Fibroblast of villous mesenchyme (primary cell): Measurements from ENCODE around the gene CAMKMT. TPM values are rescaled to one million over a fixed set of nuclear protein-coding genes. Genes with fewer than 3 reads are reported as not detected.

Experiments used
- DNase-seq: peaks from one replicate; pipeline ENCODE4 v3.0.0-alpha.2; 2010; ENCODE audit warnings: low read depth
- H3K4me3 ChIP-seq: 2 replicates; pipeline ENCODE4 v1.5.1; 2011; ENCODE audit warnings: low read depth, mild to moderate bottlenecking, low read length
- total RNA-seq: library from RNA; depleted of rRNA; stranded (reverse); fragments of >200 nt; gene quantifications from 2 replicates; pipeline ENCODE4 v1.2.3, GENCODE V29; 2012
- TF ChIP-seq, protein P1 (sequence below): IDR thresholded peaks from 2 replicates; pipeline ENCODE4 v1.5.1; 2012; ENCODE audit warnings: low read depth, mild to moderate bottlenecking, low read length; ENCODE audit not compliant: insufficient read depth

The CAMKMT gene
- total RNA-seq, 1 donor = 9.9 TPM

DNA sequence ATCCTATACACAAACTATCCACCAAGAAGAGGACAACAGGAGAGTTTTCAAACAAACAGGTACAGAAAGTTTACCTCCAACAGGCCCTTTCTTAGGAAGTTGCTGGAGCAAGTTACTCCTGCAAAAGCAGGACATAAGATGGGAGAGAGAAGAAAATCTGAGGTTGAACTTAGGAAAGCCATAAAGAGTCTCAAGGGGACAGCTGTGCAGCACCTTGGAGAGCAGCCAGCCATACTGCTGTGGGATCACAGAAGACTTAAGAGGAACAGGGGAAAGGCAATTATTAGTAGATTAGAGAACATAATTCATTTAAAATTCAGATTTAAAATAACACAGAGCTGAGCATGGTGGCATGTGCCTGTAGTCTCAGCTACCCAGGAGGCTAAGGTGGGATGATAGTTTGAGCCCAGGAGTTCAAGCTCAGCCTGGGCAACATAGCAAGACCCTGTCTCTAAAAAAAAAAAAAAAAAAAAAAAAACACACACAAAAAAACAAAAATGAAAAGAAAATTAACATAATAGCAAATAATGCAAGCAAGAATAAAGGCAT is 431.6 kb downstream of the CAMKMT start:
- DNase-seq = peak; percentile 49
- TF ChIP-seq, protein P1, sequence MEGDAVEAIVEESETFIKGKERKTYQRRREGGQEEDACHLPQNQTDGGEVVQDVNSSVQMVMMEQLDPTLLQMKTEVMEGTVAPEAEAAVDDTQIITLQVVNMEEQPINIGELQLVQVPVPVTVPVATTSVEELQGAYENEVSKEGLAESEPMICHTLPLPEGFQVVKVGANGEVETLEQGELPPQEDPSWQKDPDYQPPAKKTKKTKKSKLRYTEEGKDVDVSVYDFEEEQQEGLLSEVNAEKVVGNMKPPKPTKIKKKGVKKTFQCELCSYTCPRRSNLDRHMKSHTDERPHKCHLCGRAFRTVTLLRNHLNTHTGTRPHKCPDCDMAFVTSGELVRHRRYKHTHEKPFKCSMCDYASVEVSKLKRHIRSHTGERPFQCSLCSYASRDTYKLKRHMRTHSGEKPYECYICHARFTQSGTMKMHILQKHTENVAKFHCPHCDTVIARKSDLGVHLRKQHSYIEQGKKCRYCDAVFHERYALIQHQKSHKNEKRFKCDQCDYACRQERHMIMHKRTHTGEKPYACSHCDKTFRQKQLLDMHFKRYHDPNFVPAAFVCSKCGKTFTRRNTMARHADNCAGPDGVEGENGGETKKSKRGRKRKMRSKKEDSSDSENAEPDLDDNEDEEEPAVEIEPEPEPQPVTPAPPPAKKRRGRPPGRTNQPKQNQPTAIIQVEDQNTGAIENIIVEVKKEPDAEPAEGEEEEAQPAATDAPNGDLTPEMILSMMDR = no peak
- no peak overlapping the region for H3K4me3 ChIP-seq

DNA sequence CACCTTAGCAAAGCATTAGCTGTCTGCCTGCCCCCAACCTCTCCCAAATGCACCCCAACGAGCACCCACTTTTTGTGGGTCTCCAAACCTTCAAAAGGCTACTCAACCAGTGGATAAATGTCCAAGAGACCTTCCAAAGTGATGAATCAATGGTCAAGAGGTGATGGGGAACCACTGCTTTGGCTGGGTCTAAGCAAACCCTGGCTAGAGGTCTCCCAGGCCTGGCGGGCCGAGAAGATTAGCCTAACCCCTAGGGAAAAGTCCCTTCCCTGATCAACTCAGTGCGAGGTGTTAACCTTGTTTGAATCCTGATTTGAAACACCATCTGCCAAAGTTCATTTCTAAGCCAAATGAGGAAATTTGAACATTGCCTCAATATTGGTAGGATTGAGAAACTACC is 435.0 kb downstream of the CAMKMT start:
- no peak for DNase-seq
- TF ChIP-seq, protein P1 = no peak
- no peak overlapping the region for H3K4me3 ChIP-seq

DNA sequence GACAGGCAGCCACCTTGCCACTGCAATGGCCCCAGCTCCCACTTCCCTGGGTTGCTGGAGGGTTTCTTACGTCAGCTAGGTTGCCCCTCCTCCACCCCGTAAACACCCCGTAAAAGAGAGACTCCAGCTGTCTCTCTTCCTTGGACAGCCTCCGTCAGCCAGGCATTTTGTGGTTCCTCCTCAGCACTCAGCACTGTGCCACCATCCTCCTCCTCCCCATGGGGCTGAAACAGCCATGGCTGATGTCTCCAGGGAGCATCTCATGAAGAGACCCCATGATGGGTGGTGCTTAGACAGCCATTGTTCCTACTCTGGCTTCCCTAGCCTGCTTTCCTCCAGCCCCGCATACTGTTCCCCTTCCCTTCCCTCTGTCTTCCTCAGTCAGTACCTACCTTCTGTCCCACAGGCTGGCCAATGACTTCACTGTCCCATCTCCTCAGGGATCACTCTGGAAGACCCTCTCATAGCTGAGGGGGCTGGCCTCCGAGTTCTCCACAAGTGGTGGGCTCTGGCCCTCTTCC is 436.5 kb downstream of the CAMKMT start:
- no peak overlapping the region for H3K4me3 ChIP-seq
- DNase-seq = no peak
- TF ChIP-seq, protein P1 = no peak

DNA sequence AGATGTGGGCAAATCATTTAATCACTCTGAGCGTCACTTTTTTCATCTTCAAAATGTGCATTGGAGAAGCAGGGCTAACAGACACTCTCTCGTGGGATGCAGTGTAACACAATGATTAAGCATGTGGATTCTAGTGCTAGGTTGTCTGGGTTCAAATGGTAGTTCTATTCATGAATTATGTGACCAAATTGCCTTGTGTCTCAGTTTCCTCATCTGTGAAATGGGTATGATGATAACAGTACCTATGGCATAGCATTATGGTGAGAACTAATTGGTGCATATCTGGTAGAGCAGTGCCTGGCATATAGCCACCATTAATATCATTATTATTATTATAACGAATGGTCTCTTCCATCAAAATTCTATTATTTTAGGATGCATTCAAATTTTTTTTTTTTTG is 437.4 kb downstream of the CAMKMT start:
- TF ChIP-seq, protein P1 = no peak
- no peak for DNase-seq
- H3K4me3 ChIP-seq = no peak overlapping the region

DNA sequence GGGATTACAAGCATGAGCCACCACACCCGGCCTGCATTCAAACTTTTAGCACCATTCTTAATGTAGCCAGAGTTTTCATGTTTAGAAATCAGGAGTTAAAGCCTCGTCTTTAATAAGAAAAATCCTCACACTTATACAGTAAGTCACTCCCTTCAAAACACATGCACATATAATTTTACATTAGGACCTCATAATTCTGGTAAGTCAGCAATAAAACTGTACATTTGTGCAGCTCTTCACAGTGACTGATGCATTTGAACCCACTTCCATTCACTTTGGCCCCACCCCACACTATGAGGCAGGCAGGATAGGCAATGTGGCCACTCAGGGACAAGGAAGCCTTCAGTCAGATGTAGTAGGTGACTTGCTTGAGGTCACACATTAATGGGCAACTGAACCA is 438.0 kb downstream of the CAMKMT start:
- DNase-seq = no peak
- H3K4me3 ChIP-seq = no peak overlapping the region
- TF ChIP-seq, protein P1 = no peak

DNA sequence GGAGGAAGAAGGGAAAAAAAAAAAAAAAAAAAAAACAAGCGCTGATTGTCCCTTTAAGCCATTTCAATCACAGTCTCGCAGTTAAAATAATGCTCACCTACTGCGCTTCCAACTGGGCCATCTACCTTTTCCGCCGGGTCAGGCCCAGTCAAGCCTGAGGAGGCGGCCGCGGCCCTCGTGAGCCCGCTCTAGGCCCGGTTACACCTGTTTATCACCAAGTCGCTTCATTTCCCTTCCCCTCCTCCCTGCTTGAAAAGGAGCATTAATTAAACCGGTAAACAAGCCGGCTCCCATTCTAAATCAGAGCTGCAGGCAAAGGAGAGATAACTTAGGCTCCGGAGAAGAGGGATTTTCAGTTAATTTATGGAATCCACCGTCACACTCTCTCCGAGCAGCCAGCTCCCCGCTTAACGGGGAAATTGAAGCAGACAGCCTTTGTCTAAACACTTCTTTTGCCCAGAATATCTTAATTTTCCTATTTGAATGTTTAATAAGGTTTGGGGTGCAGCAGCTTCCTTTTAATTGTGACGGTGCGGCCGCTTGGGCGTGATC is 439.6 kb downstream of the CAMKMT start:
- H3K4me3 ChIP-seq = no peak overlapping the region
- no peak for DNase-seq
- TF ChIP-seq, protein P1 = no peak
